Panc1 (cell line): ENCODE results near the gene HAT1. TPM values are rescaled to one million over a fixed set of nuclear protein-coding genes. Genes with fewer than 3 reads are reported as not detected.

Experiments
- ATAC-seq: fragments of 200-7000 bp; cut with Tn5 transposase; 2 replicates; pipeline ENCODE4 v1.9.1; 2020; ENCODE audit warnings: mild to moderate bottlenecking, moderate library complexity
- BruUV-seq: library from RNA; stranded (reverse); fragments of 400-500 nt; replicated peaks from 2 replicates; lab custom pipeline; 2021; lab: Mats Ljungman, UMichigan
- CTCF ChIA-PET: fragments of 300-600 bp; sonication (Branson Sonifier 250); formaldehyde crosslinking; loops from one replicate; lab custom pipeline; 2022; ENCODE audit warnings: antibody characterized with exemption; lab: Charles Lee
- POLR2A ChIA-PET: fragments of 300-600 bp; sonication (Branson Sonifier 250); formaldehyde crosslinking; loops from one replicate; lab custom pipeline; 2022; ENCODE audit warnings: antibody characterized with exemption; lab: Charles Lee
- DNase-seq: peaks from one replicate; pipeline ENCODE4 v3.0.0-alpha.2; 2010; ENCODE audit warnings: low read depth, low spot score
- H3K27ac ChIP-seq: 2 replicates; pipeline ENCODE4 v1.5.1; 2011; ENCODE audit warnings: mild to moderate bottlenecking, low read length, inconsistent platforms
- H3K27me3 ChIP-seq: fragments of 200-500 bp; sonication (Bioruptor generic); 2 replicates; pipeline ENCODE4 v1.6.0; 2014; ENCODE audit warnings: low read length, inconsistent platforms; ENCODE audit not compliant: control insufficient read depth, insufficient read depth
- H3K36me3 ChIP-seq: fragments of 200-500 bp; sonication (Bioruptor generic); 2 replicates; pipeline ENCODE4 v1.5.1; 2014; ENCODE audit warnings: inconsistent platforms, mild to moderate bottlenecking, low read length, moderate library complexity; ENCODE audit not compliant: control insufficient read depth, insufficient read depth
- H3K4me1 ChIP-seq: 2 replicates; pipeline ENCODE4 v1.5.1; 2011; ENCODE audit warnings: inconsistent platforms, mild to moderate bottlenecking, low read length, moderate library complexity; ENCODE audit not compliant: control insufficient read depth, insufficient read depth
- H3K4me3 ChIP-seq, 2 experiments: 2 replicates each; pipeline ENCODE4 v1.5.1; 2011 to 2012; ENCODE audit warnings: low read depth in 2 of 2, low read length in 2 of 2, mild to moderate bottlenecking in 2 of 2, inconsistent platforms in 1 of 2, moderate library complexity in 1 of 2
- H3K9me3 ChIP-seq: fragments of 200-500 bp; sonication (Bioruptor generic); 2 replicates; pipeline ENCODE4 v1.5.1; 2014; ENCODE audit warnings: low read depth, mild to moderate bottlenecking, inconsistent platforms, low read length, moderate library complexity; ENCODE audit not compliant: control insufficient read depth, insufficient read depth
- POLR2AphosphoS5 ChIP-seq: IDR thresholded peaks from 2 replicates; pipeline ENCODE4 v1.6.1; 2012; ENCODE audit warnings: mild to moderate bottlenecking, low read depth, low read length, moderate library complexity
- SIN3A ChIP-seq: IDR thresholded peaks from 2 replicates; pipeline ENCODE4 v1.6.1; 2012; ENCODE audit warnings: low read depth, mild to moderate bottlenecking, low read length, moderate library complexity, borderline replicate concordance; ENCODE audit not compliant: insufficient read depth
- TCF7L2 ChIP-seq: IDR thresholded peaks from 2 replicates; pipeline ENCODE4 v1.6.1; 2011; ENCODE audit warnings: mild to moderate bottlenecking, low read depth, low read length, inconsistent platforms
- in situ Hi-C: cut with HindIII; loops from 2 replicates; pipeline ENCODE4 v1.10.0; 2016; ENCODE audit warnings: low sequenced_read_pairs, low pct_unique_long_range_greater_than_20kb
- intact Hi-C: fragments of 100-400 bp; cut with micrococcal nuclease; formaldehyde crosslinking; loops from one replicate; pipeline ENCODE4 v1.10.0; 2022; ENCODE audit not compliant: unreplicated experiment
- total RNA-seq: library from RNA; stranded (reverse); gene quantifications from one replicate; pipeline ENCODE4 v1.2.1, GENCODE V29; 2021; ENCODE audit not compliant: unreplicated experiment
- TF ChIP-seq, protein P1 (sequence below): fragments of 450-650 bp; IDR thresholded peaks from 2 replicates; pipeline ENCODE4 v1.5.1; 2017; ENCODE audit warnings: mild to moderate bottlenecking
- TF ChIP-seq, protein P2 (sequence below), 2 experiments: IDR thresholded peaks; 2 replicates each; pipeline ENCODE4 v1.6.1; 2011 to 2012; ENCODE audit warnings: low read depth in 2 of 2, control low read depth in 1 of 2, low read length in 1 of 2, mild to moderate bottlenecking in 1 of 2, moderate library complexity in 1 of 2; ENCODE audit not compliant: insufficient read depth in 1 of 2

Gene HAT1
- total RNA-seq, 1 experiment from 2014 or later = 74.7 TPM

DNA sequence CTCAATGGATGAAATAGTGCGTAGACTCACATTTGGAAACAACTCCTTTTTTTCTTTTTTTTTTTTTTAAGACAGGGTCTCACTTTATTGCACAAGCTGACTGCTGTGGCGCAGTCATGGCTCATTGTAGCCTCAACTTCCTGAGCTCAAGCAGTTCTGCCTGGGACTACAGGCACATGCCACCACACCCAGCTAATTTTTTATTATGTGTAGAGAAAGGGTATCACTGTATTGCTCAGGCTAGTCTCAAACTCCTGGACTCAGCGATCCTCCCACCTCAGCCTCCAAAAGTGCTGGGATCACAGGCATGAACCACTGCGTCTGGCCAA lies 17.4 kb downstream of the HAT1 start:
- CTCF ChIA-PET = interaction anchor here (0.7 kb wide), 1 partner anchor 97 kb away, joined by 4 read pairs; no protein-coding TSS in a partner anchor
- Histone ChIP-seq H3K4me1 (no peaks in the 10 kb centered on the region), H3K27me3 (no peaks in the 10 kb centered on the region), H3K36me3 (no peaks in the 10 kb centered on the region), H3K4me3 (no peak overlapping the region), H3K27ac (no peak overlapping the region), H3K9me3 (no peaks in the 10 kb centered on the region)
- in situ Hi-C loops = no loop called here
- DNase-seq = no peak
- ATAC-seq = no peak
- TF ChIP-seq, protein P1, sequence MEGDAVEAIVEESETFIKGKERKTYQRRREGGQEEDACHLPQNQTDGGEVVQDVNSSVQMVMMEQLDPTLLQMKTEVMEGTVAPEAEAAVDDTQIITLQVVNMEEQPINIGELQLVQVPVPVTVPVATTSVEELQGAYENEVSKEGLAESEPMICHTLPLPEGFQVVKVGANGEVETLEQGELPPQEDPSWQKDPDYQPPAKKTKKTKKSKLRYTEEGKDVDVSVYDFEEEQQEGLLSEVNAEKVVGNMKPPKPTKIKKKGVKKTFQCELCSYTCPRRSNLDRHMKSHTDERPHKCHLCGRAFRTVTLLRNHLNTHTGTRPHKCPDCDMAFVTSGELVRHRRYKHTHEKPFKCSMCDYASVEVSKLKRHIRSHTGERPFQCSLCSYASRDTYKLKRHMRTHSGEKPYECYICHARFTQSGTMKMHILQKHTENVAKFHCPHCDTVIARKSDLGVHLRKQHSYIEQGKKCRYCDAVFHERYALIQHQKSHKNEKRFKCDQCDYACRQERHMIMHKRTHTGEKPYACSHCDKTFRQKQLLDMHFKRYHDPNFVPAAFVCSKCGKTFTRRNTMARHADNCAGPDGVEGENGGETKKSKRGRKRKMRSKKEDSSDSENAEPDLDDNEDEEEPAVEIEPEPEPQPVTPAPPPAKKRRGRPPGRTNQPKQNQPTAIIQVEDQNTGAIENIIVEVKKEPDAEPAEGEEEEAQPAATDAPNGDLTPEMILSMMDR = no peak
- no peak for TF ChIP-seq SIN3A
- TF ChIP-seq TCF7L2 = no peak
- TF ChIP-seq POLR2AphosphoS5 = no peak
- TF ChIP-seq, protein P2, sequence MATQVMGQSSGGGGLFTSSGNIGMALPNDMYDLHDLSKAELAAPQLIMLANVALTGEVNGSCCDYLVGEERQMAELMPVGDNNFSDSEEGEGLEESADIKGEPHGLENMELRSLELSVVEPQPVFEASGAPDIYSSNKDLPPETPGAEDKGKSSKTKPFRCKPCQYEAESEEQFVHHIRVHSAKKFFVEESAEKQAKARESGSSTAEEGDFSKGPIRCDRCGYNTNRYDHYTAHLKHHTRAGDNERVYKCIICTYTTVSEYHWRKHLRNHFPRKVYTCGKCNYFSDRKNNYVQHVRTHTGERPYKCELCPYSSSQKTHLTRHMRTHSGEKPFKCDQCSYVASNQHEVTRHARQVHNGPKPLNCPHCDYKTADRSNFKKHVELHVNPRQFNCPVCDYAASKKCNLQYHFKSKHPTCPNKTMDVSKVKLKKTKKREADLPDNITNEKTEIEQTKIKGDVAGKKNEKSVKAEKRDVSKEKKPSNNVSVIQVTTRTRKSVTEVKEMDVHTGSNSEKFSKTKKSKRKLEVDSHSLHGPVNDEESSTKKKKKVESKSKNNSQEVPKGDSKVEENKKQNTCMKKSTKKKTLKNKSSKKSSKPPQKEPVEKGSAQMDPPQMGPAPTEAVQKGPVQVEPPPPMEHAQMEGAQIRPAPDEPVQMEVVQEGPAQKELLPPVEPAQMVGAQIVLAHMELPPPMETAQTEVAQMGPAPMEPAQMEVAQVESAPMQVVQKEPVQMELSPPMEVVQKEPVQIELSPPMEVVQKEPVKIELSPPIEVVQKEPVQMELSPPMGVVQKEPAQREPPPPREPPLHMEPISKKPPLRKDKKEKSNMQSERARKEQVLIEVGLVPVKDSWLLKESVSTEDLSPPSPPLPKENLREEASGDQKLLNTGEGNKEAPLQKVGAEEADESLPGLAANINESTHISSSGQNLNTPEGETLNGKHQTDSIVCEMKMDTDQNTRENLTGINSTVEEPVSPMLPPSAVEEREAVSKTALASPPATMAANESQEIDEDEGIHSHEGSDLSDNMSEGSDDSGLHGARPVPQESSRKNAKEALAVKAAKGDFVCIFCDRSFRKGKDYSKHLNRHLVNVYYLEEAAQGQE (IDR thresholded peaks at IDR 0.05; ENCODE audit: insufficient read depth in 1 of 2, low read depth in 2 of 2, low read length in 1 of 2) = no peak
- intact Hi-C loops = no loop called here
- POLR2A ChIA-PET = interaction anchor here (1.1 kb wide), 1 partner anchor 73 kb away, joined by 6 read pairs; no protein-coding TSS in a partner anchor
- BruUV-seq = no TSS peak

DNA sequence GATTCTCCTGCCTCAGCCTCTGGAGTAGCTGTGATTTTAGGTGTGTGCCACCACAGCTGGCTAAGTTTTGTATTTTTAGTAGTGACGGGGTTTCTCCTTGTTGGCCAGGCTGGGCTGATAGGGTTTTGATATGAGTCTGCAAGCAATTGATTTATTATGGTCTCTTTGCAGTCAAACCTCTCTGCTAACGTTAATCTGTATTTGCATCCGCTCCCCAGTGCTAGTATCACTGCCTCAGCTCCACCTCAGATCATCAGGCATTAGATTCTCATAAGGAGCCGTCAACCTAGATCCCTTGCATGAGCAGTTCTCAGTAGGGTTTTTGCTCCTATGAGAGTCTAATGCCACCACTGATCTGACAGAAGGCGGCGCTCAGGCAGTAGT lies 19.0 kb downstream of the HAT1 start:
- CTCF ChIA-PET = no interaction called here
- POLR2A ChIA-PET = no interaction called here

More for the DNA sequence above, 19.0 kb downstream of the HAT1 start:
- intact Hi-C loops (no loop called here), in situ Hi-C loops (no loop called here)
- DNase-seq (no peak), ATAC-seq (no peak)
- Histone ChIP-seq H3K4me1 (no peaks in the 10 kb centered on the region), H3K27me3 (no peaks in the 10 kb centered on the region), H3K9me3 (no peaks in the 10 kb centered on the region), H3K4me3 (no peak overlapping the region), H3K27ac (no peak overlapping the region), H3K36me3 (no peaks in the 10 kb centered on the region)
- no TSS peak for BruUV-seq
- TF ChIP-seq, protein P2 (IDR thresholded peaks at IDR 0.05; ENCODE audit: insufficient read depth in 1 of 2, low read depth in 2 of 2, low read length in 1 of 2) = no peak
- TF ChIP-seq TCF7L2 (no peak), POLR2AphosphoS5 (no peak), SIN3A (no peak)
- TF ChIP-seq, protein P1 = no peak
